Trophoblast cell (in vitro differentiated cells and primary cell): ENCODE measurements around the gene MRPS2.

Source experiments
- DNase-seq, 2 donors: peaks; one replicate each; pipeline ENCODE4 v3.0.0-alpha.2; 2016
- H2AFZ ChIP-seq: 2 replicates; pipeline ENCODE4 v1.6.1; 2013; ENCODE audit warnings: low read length, moderate library complexity, mild to moderate bottlenecking; ENCODE audit not compliant: insufficient read depth, poor library complexity
- H2AK5ac ChIP-seq: 2 replicates; pipeline ENCODE4 v1.6.1; 2013; ENCODE audit warnings: mild to moderate bottlenecking, low read length
- H2BK120ac ChIP-seq: 2 replicates; pipeline ENCODE4 v1.6.1; 2013; ENCODE audit warnings: low read length, mild to moderate bottlenecking, moderate library complexity; ENCODE audit not compliant: insufficient read depth, poor library complexity
- H2BK12ac ChIP-seq: 2 replicates; pipeline ENCODE4 v1.6.1; 2013; ENCODE audit warnings: mild to moderate bottlenecking, low read length, moderate library complexity
- H2BK5ac ChIP-seq: 2 replicates; pipeline ENCODE4 v1.6.1; 2013; ENCODE audit warnings: low read length, low read depth, moderate library complexity, mild to moderate bottlenecking; ENCODE audit not compliant: poor library complexity
- H3K14ac ChIP-seq: 2 replicates; pipeline ENCODE4 v1.6.1; 2013; ENCODE audit warnings: mild to moderate bottlenecking, low read length
- H3K18ac ChIP-seq: 2 replicates; pipeline ENCODE4 v1.6.1; 2013; ENCODE audit warnings: mild to moderate bottlenecking, low read length
- H3K23ac ChIP-seq: 2 replicates; pipeline ENCODE4 v1.6.1; 2013; ENCODE audit warnings: low read length
- H3K27ac ChIP-seq: 2 replicates; pipeline ENCODE4 v1.5.1; 2013; ENCODE audit warnings: low read depth, mild to moderate bottlenecking, inconsistent platforms, low read length, moderate library complexity
- H3K27me3 ChIP-seq: 2 replicates; pipeline ENCODE4 v1.6.1; 2013; ENCODE audit warnings: inconsistent platforms, mild to moderate bottlenecking, low read length, moderate library complexity; ENCODE audit not compliant: insufficient read depth
- H3K36me3 ChIP-seq, 2 experiments: 1 replicate in 1 of 2; 2 replicates in 1 of 2; pipeline ENCODE4 v1.6.1; 2013; ENCODE audit warnings: low read length in 2 of 2, mild to moderate bottlenecking in 2 of 2, moderate library complexity in 1 of 2; ENCODE audit not compliant: insufficient read depth in 2 of 2, control insufficient read depth in 1 of 2
- H3K4ac ChIP-seq: 2 replicates; pipeline ENCODE4 v1.6.1; 2013; ENCODE audit warnings: low read depth, mild to moderate bottlenecking, low read length, moderate library complexity
- H3K4me1 ChIP-seq, 2 experiments: 1 replicate in 1 of 2; 2 replicates in 1 of 2; pipeline ENCODE4 v1.6.1; 2013; ENCODE audit warnings: low read length in 2 of 2, mild to moderate bottlenecking in 2 of 2, moderate library complexity in 1 of 2; ENCODE audit not compliant: insufficient read depth in 2 of 2, control insufficient read depth in 1 of 2
- H3K4me2 ChIP-seq: 2 replicates; pipeline ENCODE4 v1.6.1; 2013; ENCODE audit warnings: inconsistent platforms, mild to moderate bottlenecking, low read length, moderate library complexity
- H3K4me3 ChIP-seq: 2 replicates; pipeline ENCODE4 v1.5.1; 2013; ENCODE audit warnings: mild to moderate bottlenecking, low read depth, low read length, inconsistent platforms
- H3K79me1 ChIP-seq: one replicate; pipeline ENCODE4 v1.6.1; 2013; ENCODE audit warnings: low read length
- H3K79me2 ChIP-seq: 2 replicates; pipeline ENCODE4 v1.6.1; 2013; ENCODE audit warnings: low read length, mild to moderate bottlenecking; ENCODE audit not compliant: control insufficient read depth, insufficient read depth, poor library complexity
- H3K9ac ChIP-seq: 2 replicates; pipeline ENCODE4 v1.6.1; 2013; ENCODE audit warnings: mild to moderate bottlenecking, low read length
- H3K9me3 ChIP-seq: 2 replicates; pipeline ENCODE4 v1.6.1; 2013; ENCODE audit warnings: low read depth, mild to moderate bottlenecking, control low read depth, inconsistent platforms, low read length; ENCODE audit not compliant: insufficient read depth
- H4K12ac ChIP-seq: 2 replicates; pipeline ENCODE4 v1.6.1; 2013; ENCODE audit warnings: low read depth, mild to moderate bottlenecking, low read length, moderate library complexity
- H4K8ac ChIP-seq: 2 replicates; pipeline ENCODE4 v1.6.1; 2013; ENCODE audit warnings: low read depth, mild to moderate bottlenecking, low read length, moderate library complexity
- H4K91ac ChIP-seq: one replicate; pipeline ENCODE4 v1.6.1; 2013; ENCODE audit warnings: low read depth, mild to moderate bottlenecking, low read length, moderate library complexity
- WGBS: extraction: QIAGEN DNeasy Blood & Tissue Kit; methylation state at CpG from one replicate; pipeline ENCODE4 v1.1.7; 2013; ENCODE audit warnings: missing lambda C conversion rate; ENCODE audit not compliant: insufficient read length, insufficient coverage; ENCODE audit errors: extremely low coverage; 5-methylcytosine and 5-hydroxymethylcytosine counted together

MRPS2 gene

GRCh38 chr9:135482015-135482754, 18.3 kb upstream of the MRPS2 start:
- Histone ChIP-seq H3K9ac (no peak overlapping the region), H4K8ac (no peak overlapping the region), H3K14ac (no peak overlapping the region), H3K18ac (no peak overlapping the region), H2BK120ac (no peak overlapping the region), H3K27me3 (no peaks in the 10 kb centered on the region), H3K79me2 (peaks cover 3% of the 10 kb centered on the region), H3K23ac (no peak overlapping the region), H2BK5ac (no peak overlapping the region), H2BK12ac (no peak overlapping the region), H3K4me1 (peaks cover 0 to 7% of the 10 kb centered on the region in 2 experiments), H2AK5ac (no peak overlapping the region), H3K9me3 (no peaks in the 10 kb centered on the region), H3K36me3 (peaks cover 34 to 39% of the 10 kb centered on the region in 2 experiments), H4K12ac (no peak overlapping the region), H3K4ac (no peak overlapping the region), H2AFZ (no peak overlapping the region), H3K4me2 (no peak overlapping the region), H3K4me3 (no peak overlapping the region), H3K27ac (no peak overlapping the region), H3K79me1 (peaks cover 8% of the 10 kb centered on the region), H4K91ac (no peak overlapping the region)
- WGBS = no CpG with 5 or more reads among the region's 8 CpGs
- no peak for DNase-seq

- Histone ChIP-seq H3K14ac (no peak overlapping the region), H3K4me3 (no peak overlapping the region), H2BK5ac (no peak overlapping the region), H2AK5ac (no peak overlapping the region), H3K79me1 (peaks cover 5% of the 10 kb centered on the region), H4K8ac (no peak overlapping the region), H3K4me1 (peaks cover 0 to 3% of the 10 kb centered on the region in 2 experiments), H3K18ac (no peak overlapping the region), H4K91ac (no peak overlapping the region), H3K36me3 (peaks cover 47 to 50% of the 10 kb centered on the region in 2 experiments), H3K4ac (no peak overlapping the region), H2AFZ (no peak overlapping the region), H3K23ac (no peak overlapping the region), H2BK12ac (no peak overlapping the region), H3K27me3 (no peaks in the 10 kb centered on the region), H3K4me2 (no peak overlapping the region), H2BK120ac (no peak overlapping the region), H3K79me2 (peaks cover 3% of the 10 kb centered on the region), H3K9ac (no peak overlapping the region), H4K12ac (no peak overlapping the region), H3K27ac (no peak overlapping the region), H3K9me3 (no peaks in the 10 kb centered on the region)
- DNase-seq = no peak
- no CpG with 5 or more reads among the region's 47 CpGs for WGBS
Measured at GRCh38 chr9:135484460-135485277, 15.8 kb upstream of the MRPS2 start.

GRCh38 chr9:135485385-135485784, 15.1 kb upstream of the MRPS2 start:
- Histone ChIP-seq H3K4me1 (peaks cover 0 to 3% of the 10 kb centered on the region in 2 experiments), H3K79me2 (peaks cover under 1% of the 10 kb centered on the region), H3K9me3 (no peaks in the 10 kb centered on the region), H2BK120ac (no peak overlapping the region), H3K36me3 (peaks cover 47 to 50% of the 10 kb centered on the region in 2 experiments), H3K79me1 (peaks cover 1% of the 10 kb centered on the region), H3K18ac (no peak overlapping the region), H3K4ac (no peak overlapping the region), H2AK5ac (no peak overlapping the region), H4K91ac (no peak overlapping the region), H2BK5ac (no peak overlapping the region), H3K23ac (no peak overlapping the region), H3K14ac (no peak overlapping the region), H3K4me3 (no peak overlapping the region), H4K12ac (no peak overlapping the region), H2AFZ (no peak overlapping the region), H3K4me2 (no peak overlapping the region), H3K27me3 (no peaks in the 10 kb centered on the region), H3K9ac (no peak overlapping the region), H3K27ac (no peak overlapping the region), H4K8ac (no peak overlapping the region), H2BK12ac (no peak overlapping the region)
- no peak for DNase-seq
- no CpG with 5 or more reads among the region's 25 CpGs for WGBS

GRCh38 chr9:135485832-135486231, 14.7 kb upstream of the MRPS2 start:
- Histone ChIP-seq H3K23ac (no peak overlapping the region), H3K4me3 (no peak overlapping the region), H3K9ac (no peak overlapping the region), H3K27ac (no peak overlapping the region), H3K4ac (no peak overlapping the region), H3K79me1 (no peaks in the 10 kb centered on the region), H4K91ac (no peak overlapping the region), H2BK12ac (no peak overlapping the region), H2BK120ac (no peak overlapping the region), H4K12ac (no peak overlapping the region), H3K14ac (no peak overlapping the region), H2AFZ (no peak overlapping the region), H3K4me2 (no peak overlapping the region), H3K79me2 (no peaks in the 10 kb centered on the region), H2AK5ac (no peak overlapping the region), H3K27me3 (no peaks in the 10 kb centered on the region), H2BK5ac (no peak overlapping the region), H3K9me3 (no peaks in the 10 kb centered on the region), H3K18ac (no peak overlapping the region), H3K4me1 (peaks cover 0 to 1% of the 10 kb centered on the region in 2 experiments), H4K8ac (no peak overlapping the region), H3K36me3 (peaks cover 47 to 50% of the 10 kb centered on the region in 2 experiments)
- no CpG with 5 or more reads among the region's 21 CpGs for WGBS
- no peak for DNase-seq
